Esophagus muscularis mucosa (tissue), 4 donors: ENCODE results near the gene DNAJC19.
"Not testable (repeated sequence)": the region's sequence is repeated elsewhere in the genome, so short reads cannot be mapped to it uniquely, and the experiment has no call there.

ENCODE experiments used
- CTCF ChIP-seq, 3 experiments: fragments of 200-600 bp in 2 of 3; fragments of 450-650 bp in 1 of 3; sonication (generic) in 2 of 3; IDR thresholded peaks; one replicate each; pipeline ENCODE4 v1.5.1; 2017 to 2019; ENCODE audit warnings: antibody characterized with exemption in 3 of 3, mild to moderate bottlenecking in 2 of 3, moderate library complexity in 1 of 3
- EP300 ChIP-seq: sonication (generic); formaldehyde crosslinking; IDR thresholded peaks from one replicate; pipeline ENCODE4 v1.6.1; 2017; ENCODE audit warnings: antibody characterized with exemption
- POLR2A ChIP-seq: fragments of 450-650 bp; IDR thresholded peaks from one replicate; pipeline ENCODE4 v1.6.1; 2017; ENCODE audit warnings: antibody characterized with exemption, moderate library complexity, mild to moderate bottlenecking, low read depth
- POLR2AphosphoS5 ChIP-seq, 2 donors: sonication (generic); formaldehyde crosslinking; IDR thresholded peaks; one replicate each; pipeline ENCODE4 v1.6.1; 2017; ENCODE audit warnings: antibody characterized with exemption in 2 of 2

GRCh38 chr3:180986366-180986765 lies 3.2 kb downstream of the DNAJC19 start:
- TF ChIP-seq CTCF (IDR thresholded peaks at IDR 0.05); POLR2AphosphoS5 (IDR thresholded peaks at IDR 0.05); POLR2A; EP300: not testable (repeated sequence)
